ENCODE data around the gene CEP85L.

DNA sequence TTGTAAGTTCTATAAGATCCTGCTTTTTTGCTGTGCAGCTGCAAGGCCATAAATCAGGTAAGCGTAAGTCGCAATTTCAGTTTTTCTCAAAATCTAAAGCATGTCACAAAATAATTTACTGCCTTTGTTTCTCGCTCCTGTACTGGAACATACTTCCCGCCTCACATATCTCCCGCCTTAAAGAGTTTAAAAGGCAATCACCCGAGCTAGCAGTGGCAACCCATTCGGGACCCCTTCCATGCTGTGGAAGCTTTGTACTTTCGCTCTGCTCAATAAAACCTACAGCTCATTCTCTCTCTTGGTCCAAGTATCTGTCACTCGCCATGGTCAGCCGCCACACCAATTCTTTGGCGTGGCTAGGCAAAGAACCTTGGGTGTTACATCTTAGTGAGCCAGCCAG, 34.0 kb downstream of the CEP85L start:
- TF ChIP-seq, protein P1, sequence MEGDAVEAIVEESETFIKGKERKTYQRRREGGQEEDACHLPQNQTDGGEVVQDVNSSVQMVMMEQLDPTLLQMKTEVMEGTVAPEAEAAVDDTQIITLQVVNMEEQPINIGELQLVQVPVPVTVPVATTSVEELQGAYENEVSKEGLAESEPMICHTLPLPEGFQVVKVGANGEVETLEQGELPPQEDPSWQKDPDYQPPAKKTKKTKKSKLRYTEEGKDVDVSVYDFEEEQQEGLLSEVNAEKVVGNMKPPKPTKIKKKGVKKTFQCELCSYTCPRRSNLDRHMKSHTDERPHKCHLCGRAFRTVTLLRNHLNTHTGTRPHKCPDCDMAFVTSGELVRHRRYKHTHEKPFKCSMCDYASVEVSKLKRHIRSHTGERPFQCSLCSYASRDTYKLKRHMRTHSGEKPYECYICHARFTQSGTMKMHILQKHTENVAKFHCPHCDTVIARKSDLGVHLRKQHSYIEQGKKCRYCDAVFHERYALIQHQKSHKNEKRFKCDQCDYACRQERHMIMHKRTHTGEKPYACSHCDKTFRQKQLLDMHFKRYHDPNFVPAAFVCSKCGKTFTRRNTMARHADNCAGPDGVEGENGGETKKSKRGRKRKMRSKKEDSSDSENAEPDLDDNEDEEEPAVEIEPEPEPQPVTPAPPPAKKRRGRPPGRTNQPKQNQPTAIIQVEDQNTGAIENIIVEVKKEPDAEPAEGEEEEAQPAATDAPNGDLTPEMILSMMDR (IDR thresholded peaks at IDR 0.05), result no peak
- TF ChIP-seq POLR2A (IDR thresholded peaks at IDR 0.05; ENCODE audit: low read depth) (no peak), POLR2AphosphoS5 (IDR thresholded peaks at IDR 0.05) (no peak)
